ENCODE data around the gene EIF4G3.
"Not testable (repeated sequence)": the region's sequence is repeated elsewhere in the genome, so short reads cannot be mapped to it uniquely, and the experiment has no call there.

The EIF4G3 gene

GRCh38 chr1:21189421-21189820, 12.7 kb upstream of the EIF4G3 start:
- no peak for DNase-seq (ENCODE audit: low read depth, low spot score)

DNA sequence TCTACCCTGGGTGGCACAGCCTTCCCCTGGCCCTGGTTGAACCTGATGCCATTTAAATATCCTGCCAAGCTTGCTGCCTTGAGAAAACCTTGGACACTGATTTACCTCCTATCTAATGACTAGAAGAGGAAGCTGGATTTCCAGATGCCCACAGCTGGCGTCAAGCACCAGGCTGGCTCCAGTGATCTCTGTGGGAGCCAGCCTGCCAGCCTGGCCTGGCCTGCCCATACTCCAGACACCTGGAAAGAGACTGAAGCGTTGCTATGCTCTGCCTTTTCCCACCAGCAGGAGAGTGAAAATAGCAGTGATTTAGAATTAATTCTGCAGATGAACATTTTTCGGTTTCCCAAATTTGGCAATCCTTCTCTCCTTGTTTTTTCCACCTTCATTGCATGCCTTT, 11.5 kb upstream of the EIF4G3 start:
- DNase-seq (ENCODE audit: low read depth, low spot score) = no peak

GRCh38 chr1:21185221-21185731, 8.6 kb upstream of the EIF4G3 start:
- DNase-seq (ENCODE audit: low read depth, low spot score) = no peak

- no peak for DNase-seq (ENCODE audit: low read depth, low spot score)
These were observed 7.6 kb upstream of the EIF4G3 start for GRCh38 chr1:21184276-21184675.

- no peak for DNase-seq (ENCODE audit: low read depth, low spot score)
These were observed 5.6 kb upstream of the EIF4G3 start for GRCh38 chr1:21182181-21182731.

- DNase-seq (ENCODE audit: low read depth, low spot score) = not testable (repeated sequence)
These were observed 1.6 kb upstream of the EIF4G3 start for GRCh38 chr1:21178271-21178670.

- no peak for DNase-seq (ENCODE audit: low read depth, low spot score)
These were observed 771 bp downstream of the EIF4G3 start for GRCh38 chr1:21175670-21176581.

DNA sequence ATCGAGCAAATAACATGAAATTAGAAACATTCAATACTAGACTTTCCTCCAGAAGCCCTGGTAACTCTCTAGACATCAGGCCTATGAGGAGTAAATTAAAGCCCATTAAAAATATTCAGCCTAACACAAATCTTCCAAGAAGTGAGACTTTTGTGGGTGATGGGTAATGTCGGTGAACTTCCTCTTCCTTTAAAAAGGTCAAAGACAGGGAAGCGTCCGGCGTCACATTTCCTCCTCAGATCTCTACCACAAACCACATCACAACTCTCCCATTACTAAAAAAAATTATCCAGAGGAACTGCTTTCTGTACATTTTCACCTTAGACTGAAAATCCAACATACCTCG, 1.4 kb downstream of the EIF4G3 start:
- DNase-seq (ENCODE audit: low read depth, low spot score) = no peak

- DNase-seq (ENCODE audit: low read depth, low spot score) = no peak
These were observed 1.9 kb downstream of the EIF4G3 start for GRCh38 chr1:21174654-21175323.

DNA sequence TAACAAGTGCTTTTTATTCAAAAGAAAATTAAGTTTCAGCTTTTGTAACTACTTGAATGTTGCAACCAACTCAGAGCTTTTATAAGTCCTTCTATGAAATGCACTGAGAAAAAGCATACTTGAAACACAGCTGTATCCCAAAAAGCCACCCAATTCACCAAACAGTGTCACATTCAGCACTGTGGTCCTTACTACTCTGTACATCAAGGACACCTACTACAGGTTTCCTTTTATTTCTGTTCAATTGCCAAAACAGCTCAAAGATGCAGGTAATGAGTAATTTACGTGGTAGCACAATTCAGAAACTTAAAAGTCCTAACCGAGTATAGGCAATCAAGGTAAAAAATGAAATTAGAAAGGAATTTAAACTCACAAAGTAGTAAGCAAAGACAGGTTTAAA, 2.5 kb downstream of the EIF4G3 start:
- no peak for DNase-seq (ENCODE audit: low read depth, low spot score)

GRCh38 chr1:21173096-21173495, 3.6 kb downstream of the EIF4G3 start:
- not testable (repeated sequence) for DNase-seq (ENCODE audit: low read depth, low spot score)

DNA sequence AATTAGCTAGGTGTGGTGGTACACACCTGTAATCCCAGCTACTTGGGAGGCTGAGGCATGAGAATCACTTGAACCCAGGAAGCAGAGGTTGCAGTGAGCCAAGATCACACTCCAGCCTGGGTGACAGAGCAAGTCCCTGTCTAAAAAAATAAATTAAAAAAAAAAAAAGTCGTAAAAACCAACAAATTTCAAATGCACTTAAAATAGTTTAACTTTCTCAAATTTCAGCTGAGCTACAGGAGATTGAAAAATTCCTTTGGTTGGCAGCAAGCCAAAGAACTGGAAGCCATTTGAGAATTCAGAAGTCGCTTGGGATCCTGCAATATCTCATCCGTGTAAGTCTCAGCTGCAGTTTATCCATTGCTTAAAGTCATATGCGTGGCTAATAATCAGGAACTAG, 5.9 kb downstream of the EIF4G3 start:
- DNase-seq (ENCODE audit: low read depth, low spot score) = not testable (repeated sequence)

GRCh38 chr1:21168444-21168843, 8.3 kb downstream of the EIF4G3 start:
- no peak for DNase-seq (ENCODE audit: low read depth, low spot score)

GRCh38 chr1:21165646-21166045, 11.1 kb downstream of the EIF4G3 start:
- DNase-seq (ENCODE audit: low read depth, low spot score) = no peak

GRCh38 chr1:21165076-21165475, 11.6 kb downstream of the EIF4G3 start:
- DNase-seq (ENCODE audit: low read depth, low spot score) = no peak

DNA sequence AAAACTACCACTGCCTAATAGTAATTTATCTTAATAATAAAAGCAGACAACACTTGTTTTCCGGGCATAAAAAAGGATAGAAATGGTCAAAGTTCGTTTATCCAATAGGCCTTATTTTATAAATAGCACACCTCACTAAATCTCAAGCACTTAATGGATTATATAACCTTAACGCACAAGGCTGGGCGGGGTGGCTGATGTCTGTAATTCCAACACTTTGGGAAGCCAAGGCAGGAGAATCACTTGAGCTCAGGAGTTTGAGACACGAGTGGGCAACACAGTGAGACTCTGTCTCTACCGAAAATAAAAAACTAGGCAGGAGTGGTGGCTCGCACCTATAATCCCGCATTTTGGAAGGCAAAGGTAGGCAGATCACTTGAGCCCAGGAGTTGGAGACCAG, 12.4 kb downstream of the EIF4G3 start:
- DNase-seq (ENCODE audit: low read depth, low spot score) = no peak

- DNase-seq (ENCODE audit: low read depth, low spot score) = no peak
These were observed 13.8 kb downstream of the EIF4G3 start for GRCh38 chr1:21162740-21163464.

DNA sequence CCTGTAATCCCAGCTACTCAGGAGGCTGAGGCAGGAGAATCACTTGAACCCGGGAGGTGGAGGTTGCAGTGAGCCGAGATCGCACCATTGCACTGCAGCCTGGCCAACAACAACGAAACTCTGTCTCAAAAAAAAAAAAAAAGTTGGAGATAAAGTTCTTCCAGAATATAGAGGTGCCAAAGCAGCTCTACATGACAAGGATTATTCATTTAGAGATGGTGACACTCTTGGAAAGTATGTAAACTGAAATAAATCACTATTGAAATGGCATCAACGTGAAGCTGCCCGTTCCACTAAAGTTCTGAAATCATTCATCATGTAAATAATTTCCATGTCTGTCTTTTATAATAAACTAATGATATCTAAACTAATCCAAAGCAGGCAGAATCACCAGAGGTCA, 14.9 kb downstream of the EIF4G3 start:
- no peak for DNase-seq (ENCODE audit: low read depth, low spot score)

GRCh38 chr1:21160263-21160796, 16.4 kb downstream of the EIF4G3 start:
- no peak for DNase-seq (ENCODE audit: low read depth, low spot score)

- DNase-seq (ENCODE audit: low read depth, low spot score) = no peak
These were observed 18.8 kb downstream of the EIF4G3 start for GRCh38 chr1:21157868-21158267.

GRCh38 chr1:21157054-21157453, 19.6 kb downstream of the EIF4G3 start:
- no peak for DNase-seq (ENCODE audit: low read depth, low spot score)

GRCh38 chr1:21156019-21156418, 20.7 kb downstream of the EIF4G3 start:
- DNase-seq (ENCODE audit: low read depth, low spot score) = no peak
